ENCODE data around the gene AGMO. TPM values are rescaled to one million over a fixed set of nuclear protein-coding genes. Genes with fewer than 3 reads are reported as not detected.
A peak's percentile ranks its signal among the peaks of the same experiment; 100 is the strongest.
"Not testable (repeated sequence)": the region's sequence is repeated elsewhere in the genome, so short reads cannot be mapped to it uniquely, and the experiment has no call there.

The AGMO gene
- total RNA-seq, 1 donor from 2014 or later = 1.4 TPM

DNA sequence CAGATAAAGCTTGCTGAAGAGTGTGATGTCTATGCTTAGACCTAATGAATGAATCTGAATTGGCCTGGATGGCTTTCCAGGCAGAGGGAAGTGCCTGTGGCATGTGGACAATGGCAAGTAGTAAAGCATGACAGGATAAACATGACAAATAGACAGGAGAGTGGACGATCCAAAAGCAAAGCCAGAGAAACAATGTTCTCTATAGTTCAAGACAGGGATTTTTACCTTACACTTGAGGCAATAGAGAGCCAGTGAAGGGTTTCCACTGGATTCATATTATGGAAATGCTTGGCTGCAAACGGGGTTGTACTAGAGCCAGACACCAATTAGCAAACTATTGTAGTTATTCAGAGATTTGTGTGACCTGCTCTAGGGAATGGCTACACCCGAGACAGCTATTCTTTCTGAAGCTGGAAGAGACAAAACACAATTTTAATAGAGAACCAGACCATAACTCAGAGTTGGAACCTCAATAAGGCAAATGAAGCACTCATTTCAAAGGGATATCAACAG lies 2.3 kb downstream of the AGMO start:
- no peak for DNase-seq

DNA sequence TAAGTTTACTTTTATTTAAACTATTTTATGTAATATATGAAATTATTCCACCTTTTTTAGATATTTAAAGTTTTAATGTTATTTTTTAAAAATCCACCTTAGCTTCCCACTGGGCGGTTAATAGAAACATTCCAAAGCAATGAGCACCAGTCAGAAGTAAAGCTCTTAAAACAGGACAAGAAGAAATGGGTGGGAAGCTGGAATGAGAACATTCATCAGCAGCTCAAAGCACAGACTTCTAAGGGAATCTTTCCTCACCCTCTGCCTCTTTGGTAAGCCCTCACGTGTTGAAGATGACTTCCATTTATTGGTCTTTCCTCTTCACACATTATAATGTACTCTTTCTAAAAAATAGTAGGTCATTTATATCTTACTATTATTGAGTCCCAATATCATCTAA lies 3.1 kb downstream of the AGMO start:
- DNase-seq = no peak

DNA sequence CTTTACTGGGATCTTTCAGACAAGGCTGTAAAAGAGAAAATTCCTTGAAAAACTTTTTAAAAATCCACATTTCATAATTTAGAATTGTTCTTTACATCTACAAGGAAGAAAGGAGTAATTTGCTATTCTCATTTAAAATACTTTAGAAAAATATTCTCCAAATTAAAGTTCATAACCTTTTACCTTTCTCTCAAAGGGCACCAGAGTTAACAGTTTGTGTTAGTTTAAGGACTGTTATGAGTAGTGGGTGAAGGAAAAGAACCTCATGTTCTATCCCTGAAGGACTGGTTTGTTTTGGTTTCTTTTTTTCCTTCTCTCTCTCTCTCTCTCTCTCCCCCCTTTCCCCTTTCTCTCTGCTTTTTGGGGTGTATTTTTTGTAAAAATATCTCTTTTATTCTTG lies 4.1 kb downstream of the AGMO start:
- DNase-seq = no peak

DNA sequence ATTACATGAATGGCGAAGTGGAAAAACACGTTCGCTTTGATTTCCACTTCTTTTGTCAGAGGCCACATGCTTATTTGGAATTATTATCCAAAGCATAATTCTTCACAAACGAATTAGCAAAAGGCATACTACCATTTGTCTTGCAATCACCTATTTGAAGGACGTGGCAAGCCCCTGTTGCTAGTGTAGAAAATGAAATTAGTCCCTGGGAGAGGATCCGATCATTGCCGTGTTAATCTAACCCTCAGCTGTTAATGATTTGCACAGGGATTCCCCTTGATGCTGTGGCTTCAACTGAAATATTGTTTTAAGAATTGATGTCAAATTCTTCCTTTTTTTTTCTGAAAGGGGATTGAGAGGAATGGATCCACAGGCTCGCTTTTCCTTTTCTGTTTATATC lies 4.6 kb downstream of the AGMO start:
- DNase-seq = no peak

DNA sequence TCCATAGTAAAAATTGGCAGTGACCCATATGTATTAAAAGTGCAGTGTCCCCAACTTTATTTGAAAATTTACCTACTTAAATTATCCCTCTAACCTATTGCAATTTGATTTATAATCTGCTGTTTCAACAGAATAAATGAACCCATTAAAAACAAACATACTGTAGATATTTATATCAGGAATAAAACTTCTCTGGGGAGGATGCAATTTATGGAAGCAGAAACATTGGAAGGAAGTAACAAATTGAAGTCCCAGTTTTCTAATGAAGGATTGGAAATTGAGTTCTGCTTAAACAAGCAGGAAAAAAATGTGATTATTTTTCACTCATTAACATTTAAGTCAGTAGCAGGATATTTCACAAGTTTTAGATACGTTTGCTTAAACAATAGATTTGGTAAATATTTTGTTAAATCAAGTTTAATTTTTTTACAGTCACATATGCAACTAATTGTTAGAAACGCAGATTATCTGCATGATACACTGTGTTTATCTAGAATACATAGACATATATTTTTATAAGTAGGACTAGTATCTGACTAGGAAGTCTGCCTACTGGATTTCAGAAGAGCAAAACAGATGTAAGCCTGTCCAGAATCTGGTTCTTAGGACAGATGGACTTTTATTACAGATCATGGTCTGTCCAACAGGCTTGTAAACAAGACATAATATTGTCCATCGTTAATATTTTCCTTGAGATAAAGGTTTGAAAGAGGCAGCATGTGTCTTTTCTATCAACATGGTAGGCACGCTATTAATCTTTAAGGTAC lies 5.3 kb downstream of the AGMO start:
- DNase-seq = no peak

DNA sequence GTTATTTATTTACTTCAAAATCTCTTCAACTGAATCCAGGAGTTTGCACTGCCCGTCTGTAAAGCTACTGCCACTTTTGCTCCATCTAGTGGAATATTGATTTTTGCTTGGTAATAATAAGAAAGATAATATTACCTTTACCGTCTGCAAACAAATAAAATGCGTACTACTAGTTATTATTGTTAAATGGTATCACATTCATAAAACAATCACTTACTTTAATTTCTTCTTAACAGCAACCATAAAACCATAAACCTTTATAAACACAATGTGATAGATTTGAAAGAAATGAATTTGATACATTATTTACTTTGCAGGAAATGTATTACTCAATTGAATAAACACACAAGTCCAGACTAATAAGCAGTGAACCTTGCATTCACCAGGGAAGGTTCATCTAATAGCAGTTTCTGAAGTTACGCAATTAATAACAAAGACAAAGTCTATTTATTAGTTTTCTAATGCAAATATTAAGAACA lies 6.4 kb downstream of the AGMO start:
- peak; percentile 5 for DNase-seq

DNA sequence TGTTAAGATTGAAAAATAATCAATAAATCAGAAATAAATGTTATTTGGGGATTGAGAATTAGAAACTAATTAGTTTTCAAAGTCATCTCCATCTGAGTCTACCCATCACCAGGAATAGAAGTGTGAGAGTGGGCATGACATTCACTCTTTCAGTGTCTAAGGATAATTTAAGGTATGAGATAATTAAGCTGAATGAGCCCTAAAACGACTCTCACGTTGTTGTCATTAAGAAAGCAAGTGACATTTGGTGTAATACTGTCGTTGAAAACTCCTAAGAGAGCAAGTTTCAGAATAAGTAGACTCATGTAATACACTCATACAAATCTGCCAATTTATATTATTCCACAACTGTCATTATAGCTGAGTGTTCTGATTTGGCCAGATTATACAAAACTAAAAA lies 7.1 kb downstream of the AGMO start:
- no peak for DNase-seq

DNA sequence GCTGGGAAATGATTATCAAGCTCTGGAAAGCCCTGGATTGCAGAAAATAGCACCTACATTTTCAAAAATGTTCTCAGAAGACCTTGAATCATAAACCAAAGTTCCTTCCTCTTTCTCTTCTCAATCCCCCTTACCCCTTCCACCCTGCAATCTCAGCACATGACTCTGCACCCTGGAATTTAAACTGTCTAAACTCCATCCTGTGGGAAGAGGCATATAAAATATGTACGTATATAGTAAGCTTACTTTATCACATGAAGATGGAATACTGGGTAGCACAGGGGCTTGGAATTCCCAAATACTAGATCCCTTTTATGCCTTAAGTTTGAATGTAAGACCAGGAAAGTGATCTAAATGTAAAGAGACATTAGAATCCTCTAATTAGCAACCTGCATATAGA lies 7.7 kb downstream of the AGMO start:
- DNase-seq = no peak

DNA sequence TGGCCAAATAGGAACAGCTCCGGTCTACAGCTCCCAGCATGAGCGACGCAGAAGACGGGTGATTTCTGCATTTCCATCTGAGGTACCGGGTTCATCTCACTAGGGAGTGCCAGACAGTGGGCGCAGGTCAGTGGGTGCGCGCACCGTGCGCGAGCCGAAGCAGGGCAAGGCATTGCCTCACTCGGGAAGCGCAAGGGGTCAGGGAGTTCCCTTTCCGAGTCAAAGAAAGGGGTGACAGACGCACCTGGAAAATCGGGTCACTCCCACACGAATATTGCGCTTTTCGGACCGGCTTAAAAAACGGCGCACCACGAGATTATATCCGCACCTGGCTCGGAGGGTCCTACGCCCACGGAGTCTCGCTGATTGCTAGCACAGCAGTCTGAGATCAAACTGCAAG lies 14.5 kb downstream of the AGMO start:
- not testable (repeated sequence) for DNase-seq

DNA sequence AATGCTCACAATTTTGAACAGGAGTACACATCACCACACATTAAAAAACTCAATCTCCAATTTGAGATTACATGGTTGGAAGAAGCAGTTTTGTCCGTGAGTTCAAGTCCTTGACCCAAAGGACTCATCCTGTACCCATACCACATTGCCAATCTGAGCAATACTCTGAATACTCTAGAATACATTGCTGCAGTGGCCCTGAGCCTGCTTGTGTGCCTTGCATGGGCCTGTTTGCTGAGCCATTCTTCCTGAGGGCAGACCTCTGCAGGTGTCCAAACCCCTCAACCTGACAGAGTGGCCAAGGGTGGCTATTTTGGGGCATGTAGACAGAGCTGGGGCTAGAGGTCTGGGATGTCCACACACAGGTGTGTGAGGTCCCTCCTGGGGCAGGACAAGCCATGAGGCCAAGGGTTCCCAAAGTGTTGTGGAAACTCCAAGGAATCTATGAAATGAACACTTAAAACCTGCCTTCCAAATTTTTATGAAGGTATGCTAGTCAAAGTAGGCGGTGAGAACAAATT lies 15.5 kb downstream of the AGMO start:
- DNase-seq = no peak

DNA sequence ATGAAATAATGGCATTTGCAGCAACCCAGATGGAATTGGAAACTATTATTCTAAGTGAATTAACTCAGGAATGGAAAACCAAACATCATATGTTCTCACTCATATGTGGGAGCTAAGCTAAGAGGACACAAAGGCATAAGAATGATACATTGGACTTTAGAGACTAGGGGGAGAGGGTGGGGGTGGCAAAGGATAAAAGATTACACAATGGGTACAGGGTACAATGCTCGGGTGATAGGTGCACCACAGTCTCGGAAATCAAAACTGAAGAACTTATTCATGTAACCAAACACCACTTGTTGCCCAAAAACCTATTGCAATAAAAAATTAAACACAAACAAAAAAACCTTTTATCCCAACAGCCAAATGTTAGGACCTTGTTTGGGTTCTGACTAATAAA lies 17.8 kb downstream of the AGMO start:
- no peak for DNase-seq

DNA sequence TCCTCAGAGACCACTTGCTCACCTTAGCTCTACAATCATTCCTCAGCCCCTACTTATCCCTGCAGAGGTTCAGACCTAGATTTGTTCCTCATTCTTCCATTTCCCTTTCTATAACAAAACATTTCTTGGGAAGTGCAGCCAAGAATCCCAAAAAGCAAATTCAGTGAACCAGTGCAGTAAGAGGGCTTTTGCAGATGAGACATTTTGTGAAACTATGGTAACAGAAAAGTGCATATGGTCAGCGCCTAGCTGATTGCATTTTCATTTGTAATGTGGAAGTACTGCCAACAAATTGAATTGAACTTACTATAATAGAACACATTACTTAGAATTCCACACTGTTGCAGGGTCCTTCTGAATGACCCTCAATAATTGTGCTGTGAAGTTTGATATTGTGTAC lies 18.6 kb downstream of the AGMO start:
- DNase-seq = no peak

DNA sequence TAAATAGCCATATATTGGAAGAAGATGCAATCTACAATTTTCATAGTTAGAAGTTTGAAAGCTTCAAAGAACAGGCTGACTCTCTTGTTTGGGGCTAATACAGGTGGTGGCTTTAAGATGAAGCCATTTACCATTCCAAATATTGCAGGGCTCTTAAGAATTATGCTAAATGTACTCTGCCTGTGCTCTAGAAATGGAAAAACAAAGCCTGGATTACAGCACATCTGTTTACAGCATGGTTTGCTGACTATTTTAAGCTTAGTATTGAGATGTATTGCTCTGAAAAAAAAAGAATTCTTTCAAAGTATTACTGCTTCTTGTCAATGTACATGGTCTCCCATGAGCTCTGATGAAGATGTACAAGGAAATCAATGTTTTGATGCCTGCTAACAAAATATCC lies 34.2 kb downstream of the AGMO start:
- no peak for DNase-seq

DNA sequence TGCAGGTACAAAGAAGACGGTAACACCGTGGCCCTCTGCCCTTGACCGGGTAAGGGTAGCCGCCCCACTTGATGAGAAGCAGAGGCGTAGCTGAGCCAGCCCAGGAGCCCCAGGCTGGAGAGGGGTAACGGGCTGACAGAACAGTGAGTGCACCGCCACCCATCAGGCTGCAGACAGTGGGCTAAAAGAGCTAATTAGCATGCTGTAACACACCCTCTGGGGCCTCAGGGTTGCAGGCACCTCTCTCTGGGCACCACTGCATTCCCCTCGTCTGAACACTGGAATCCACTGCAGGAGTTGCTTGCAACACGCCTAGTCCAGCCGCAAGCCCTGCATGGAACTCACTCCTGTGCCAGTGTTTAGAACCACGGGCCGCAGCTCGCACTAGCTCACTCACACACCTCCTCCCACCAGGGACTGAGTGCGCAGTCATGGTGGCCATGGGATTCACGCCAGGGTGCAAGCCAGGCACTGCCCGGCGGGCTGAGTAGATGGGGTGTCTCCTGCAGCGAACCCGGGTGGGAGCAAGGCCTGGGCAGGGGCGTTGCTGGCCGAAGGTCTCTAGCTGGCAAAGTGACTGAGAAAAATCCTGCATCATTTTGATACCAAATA lies 36.1 kb downstream of the AGMO start:
- DNase-seq = no peak

DNA sequence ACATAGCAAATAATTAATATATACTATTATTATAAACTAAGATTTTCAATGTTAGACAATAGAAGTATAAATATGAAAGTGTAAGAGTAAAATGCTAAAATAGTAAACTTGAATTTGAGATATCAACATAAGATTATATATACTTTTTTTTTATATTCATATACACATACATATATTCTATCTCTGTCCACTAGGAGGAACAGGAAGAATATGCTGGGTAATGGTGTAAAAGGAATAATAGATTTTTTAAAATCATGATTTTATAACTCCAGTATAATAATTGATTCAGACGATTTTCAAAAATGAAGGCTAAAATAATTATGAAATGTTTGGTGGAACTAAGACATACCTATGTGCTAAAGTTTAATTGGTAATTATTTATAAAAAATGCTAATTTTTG lies 37.7 kb downstream of the AGMO start:
- DNase-seq = no peak

DNA sequence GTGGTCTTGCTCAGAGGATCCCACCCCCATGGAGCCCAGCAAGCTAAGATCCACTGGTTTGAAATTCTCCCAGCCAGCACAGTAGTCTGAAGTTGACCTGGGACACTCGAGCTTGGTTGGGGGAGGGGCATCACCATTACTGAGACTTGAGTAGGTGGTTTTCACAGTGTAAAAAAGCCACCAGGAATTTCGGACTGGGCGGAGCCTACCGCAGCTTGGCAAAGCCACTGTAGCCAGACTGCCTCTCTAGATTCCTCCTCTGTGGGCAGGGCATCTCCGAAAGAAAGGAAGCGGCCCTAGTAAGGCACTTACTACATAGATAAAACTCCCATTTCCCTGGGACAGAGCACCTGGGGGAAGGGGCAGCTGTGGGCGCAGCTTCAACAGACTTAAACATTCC lies 44.0 kb downstream of the AGMO start:
- not testable (repeated sequence) for DNase-seq

DNA sequence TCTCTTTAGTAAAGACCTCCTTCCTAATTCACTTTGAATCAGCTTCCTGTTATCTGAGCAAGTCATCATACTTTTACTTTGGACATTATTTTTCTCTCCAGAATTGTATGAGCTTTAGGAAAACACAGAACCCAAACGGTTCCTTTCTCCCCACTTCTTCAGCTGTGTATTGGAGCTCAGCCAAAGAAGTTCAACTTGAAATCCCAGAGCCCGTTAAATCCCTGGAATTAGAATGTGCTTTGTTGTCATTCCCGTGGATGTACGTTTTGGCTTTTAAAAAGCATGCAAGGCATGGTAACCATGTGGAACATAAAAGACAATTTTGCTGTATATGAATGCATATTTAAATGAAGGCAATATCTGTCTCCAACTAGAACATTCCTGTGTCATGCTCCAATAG lies 46.6 kb downstream of the AGMO start:
- peak; percentile 70 for DNase-seq

DNA sequence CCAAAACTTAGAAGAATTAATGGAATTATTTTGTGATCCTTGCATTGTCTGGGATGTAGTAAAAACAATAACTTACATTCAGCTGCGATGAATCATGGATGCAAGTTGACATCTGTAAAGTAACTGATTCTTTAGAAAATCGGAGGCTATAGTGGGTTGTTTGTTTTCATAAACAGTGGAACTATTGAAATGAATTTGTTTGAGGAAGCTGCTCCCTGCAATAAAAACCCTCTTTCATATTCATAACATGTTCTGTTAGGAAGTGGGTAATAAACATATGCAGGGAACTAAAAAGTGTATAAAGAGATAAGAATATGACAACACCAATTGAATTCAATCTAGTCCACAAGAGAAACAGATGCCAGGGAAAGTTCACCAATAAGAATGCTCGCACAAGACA lies 53.6 kb downstream of the AGMO start:
- no peak for DNase-seq

DNA sequence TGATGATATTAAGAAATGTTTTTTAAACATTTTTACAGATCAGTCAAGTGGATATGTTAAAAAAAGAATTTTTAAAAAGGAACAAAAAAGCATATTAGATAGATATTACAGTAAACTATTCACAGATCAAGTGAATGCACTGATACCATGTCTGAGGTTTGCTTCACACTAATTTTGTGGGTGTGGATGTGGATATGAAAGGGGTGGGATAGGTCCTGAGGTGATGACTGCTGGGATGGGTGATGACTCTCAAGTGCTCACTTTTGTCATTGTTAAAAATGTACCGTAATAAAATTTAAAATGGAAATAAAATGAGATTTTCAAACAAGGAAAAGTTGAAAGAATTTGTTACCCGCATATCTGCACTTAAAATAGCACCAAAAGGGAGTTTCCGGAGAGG lies 54.1 kb downstream of the AGMO start:
- no peak for DNase-seq

DNA sequence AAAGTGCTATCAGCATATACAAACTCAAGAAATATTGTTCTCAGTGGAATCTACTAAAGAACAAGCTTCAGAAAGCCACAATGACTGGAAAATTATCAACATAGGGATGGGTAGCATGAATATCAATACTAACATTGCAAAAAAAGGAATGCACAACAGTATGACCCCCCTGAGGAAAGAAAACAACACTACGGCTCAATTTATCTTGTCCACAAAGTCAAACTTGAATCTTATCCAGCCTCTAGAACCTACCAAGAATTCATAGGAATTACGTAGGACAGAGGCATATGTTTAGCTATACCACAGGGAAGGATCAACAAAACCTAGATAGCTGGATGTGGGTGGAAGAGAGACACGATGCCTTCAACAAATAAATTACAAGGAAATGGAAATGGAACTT lies 54.6 kb downstream of the AGMO start:
- peak; percentile 74 for DNase-seq

DNA sequence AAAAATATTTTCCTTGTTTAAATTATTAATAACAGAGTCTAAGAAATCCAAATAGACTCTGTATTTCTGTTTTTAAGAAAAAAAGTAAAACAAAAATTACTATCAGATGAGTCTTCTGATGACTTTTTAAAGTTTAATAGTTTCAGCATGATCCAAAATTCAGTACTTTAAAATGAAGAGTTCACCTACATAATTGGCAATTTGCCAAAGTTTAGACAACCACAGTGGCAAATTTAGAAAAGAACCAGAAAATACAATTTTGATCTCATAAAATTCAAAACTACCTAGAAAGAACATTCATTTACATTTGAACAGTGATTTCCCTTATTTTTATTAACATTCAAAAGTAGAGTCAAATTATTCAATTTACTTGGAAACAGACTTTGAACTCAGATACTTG lies 56.1 kb downstream of the AGMO start:
- DNase-seq = no peak

DNA sequence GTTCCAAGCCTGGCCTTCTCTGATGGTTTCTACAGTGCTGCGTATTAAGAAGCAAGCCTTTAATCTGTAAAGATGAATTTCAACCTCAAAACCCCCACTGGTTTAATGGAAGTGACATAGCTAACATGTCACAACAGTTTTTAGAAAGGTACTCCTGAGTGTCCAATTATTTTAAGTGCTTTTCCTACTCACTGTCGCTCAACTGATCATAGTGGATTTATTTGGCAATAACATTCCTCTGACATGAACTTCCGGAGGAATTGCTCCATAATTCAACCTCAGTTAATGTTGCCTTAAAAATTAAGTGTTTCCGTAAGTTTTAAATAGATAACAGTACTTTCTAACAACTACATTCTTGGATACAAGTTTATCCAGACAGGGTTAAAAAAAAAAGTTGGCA lies 57.5 kb downstream of the AGMO start:
- no peak for DNase-seq

DNA sequence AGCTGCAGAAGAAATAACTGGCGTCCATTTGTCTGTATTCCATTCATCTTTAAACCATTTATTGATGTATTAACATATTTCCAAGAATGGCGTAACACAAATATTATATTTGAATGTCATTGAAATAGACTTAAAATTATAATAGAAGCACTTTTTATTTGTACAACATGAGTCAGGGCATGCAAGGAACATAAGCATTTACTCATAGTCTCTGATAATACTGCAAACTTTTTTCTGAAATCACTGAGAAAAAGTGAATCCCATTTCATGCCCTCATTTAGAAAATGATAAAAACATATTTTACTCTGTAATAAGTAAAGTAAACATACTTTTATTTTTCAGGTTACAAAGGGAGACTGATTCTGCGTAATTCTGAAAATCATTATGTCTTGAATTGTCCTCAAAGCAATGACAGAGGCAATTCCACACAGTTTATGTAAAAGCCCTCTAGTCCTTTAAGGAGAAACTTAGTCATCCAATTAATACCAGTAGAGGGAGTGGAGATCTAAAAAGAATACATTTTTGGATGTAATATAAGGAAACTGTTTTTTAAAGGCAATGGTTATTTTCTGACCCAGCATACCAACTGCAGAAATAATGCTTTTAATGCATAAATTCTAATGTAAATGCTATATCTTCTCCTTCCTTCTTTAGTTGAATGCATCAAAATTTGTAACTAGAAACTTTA lies 58.1 kb downstream of the AGMO start:
- DNase-seq = no peak
